HG02678 (cell line): Measurements from ENCODE around the gene MAFF.

ENCODE experiments used
- ATAC-seq: cut with Tn5 transposase; IDR thresholded peaks from one replicate; pipeline ENCODE4 v1.9.1; 2021; ENCODE audit warnings: mild to moderate bottlenecking, moderate library complexity; ENCODE audit not compliant: unreplicated experiment

MAFF gene

GRCh38 chr22:38246046-38246658 lies 44.4 kb downstream of the MAFF start:
- no peak for ATAC-seq

GRCh38 chr22:38246692-38247091 lies 44.9 kb downstream of the MAFF start:
- ATAC-seq, result no peak

- no peak for ATAC-seq
Measured at GRCh38 chr22:38247713-38248112, 45.9 kb downstream of the MAFF start.

- no peak for ATAC-seq
Measured at GRCh38 chr22:38248280-38248679, 46.5 kb downstream of the MAFF start.

- no peak for ATAC-seq
Measured at GRCh38 chr22:38249301-38249700, 47.5 kb downstream of the MAFF start.

- ATAC-seq, result no peak
Measured at GRCh38 chr22:38249803-38250642, 48.2 kb downstream of the MAFF start.

GRCh38 chr22:38250643-38251340 lies 49.0 kb downstream of the MAFF start:
- no peak for ATAC-seq

- ATAC-seq, result no peak
Measured at GRCh38 chr22:38251341-38251692, 49.5 kb downstream of the MAFF start.

GRCh38 chr22:38255697-38256096 lies 53.9 kb downstream of the MAFF start:
- ATAC-seq, result no peak

GRCh38 chr22:38257181-38257580 lies 55.4 kb downstream of the MAFF start:
- no peak for ATAC-seq

GRCh38 chr22:38257650-38258250 lies 56.0 kb downstream of the MAFF start:
- no peak for ATAC-seq

GRCh38 chr22:38258895-38259294 lies 57.1 kb downstream of the MAFF start:
- no peak for ATAC-seq

- ATAC-seq, result no peak
Measured at GRCh38 chr22:38259370-38259769, 57.6 kb downstream of the MAFF start.

GRCh38 chr22:38260761-38261681 lies 59.2 kb downstream of the MAFF start:
- ATAC-seq, result peak; percentile 9

GRCh38 chr22:38262051-38262795 lies 60.4 kb downstream of the MAFF start:
- no peak for ATAC-seq

GRCh38 chr22:38264322-38264843 lies 62.6 kb downstream of the MAFF start:
- no peak for ATAC-seq
